ENCODE measurements around the gene SHPK.

DNA sequence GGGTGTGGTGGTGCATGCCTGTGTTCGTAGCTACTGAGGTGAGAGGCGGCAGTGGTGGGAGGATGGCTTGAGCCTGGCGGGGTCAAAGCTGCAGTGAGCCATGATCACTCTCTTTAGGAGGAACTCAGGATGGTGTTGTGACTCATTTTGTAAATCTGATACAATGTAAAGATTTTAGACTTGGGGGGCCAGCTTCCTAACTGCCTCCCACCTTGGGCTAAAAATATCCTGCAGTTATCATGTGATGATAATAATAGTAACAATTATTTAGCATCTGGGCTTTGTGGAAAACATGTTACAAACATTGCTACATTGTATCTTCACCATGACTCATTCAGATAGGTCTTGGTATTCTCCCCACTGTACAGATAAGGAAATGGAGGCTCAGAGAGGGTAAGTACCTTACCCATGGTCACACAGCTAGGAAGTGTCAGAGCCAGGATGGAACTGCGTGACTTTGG, 7.9 kb upstream of the SHPK start:
- TF ChIP-seq, protein P1, sequence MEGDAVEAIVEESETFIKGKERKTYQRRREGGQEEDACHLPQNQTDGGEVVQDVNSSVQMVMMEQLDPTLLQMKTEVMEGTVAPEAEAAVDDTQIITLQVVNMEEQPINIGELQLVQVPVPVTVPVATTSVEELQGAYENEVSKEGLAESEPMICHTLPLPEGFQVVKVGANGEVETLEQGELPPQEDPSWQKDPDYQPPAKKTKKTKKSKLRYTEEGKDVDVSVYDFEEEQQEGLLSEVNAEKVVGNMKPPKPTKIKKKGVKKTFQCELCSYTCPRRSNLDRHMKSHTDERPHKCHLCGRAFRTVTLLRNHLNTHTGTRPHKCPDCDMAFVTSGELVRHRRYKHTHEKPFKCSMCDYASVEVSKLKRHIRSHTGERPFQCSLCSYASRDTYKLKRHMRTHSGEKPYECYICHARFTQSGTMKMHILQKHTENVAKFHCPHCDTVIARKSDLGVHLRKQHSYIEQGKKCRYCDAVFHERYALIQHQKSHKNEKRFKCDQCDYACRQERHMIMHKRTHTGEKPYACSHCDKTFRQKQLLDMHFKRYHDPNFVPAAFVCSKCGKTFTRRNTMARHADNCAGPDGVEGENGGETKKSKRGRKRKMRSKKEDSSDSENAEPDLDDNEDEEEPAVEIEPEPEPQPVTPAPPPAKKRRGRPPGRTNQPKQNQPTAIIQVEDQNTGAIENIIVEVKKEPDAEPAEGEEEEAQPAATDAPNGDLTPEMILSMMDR (conservative IDR thresholded peaks at IDR 0.05): no peak
- TF ChIP-seq ZFX (IDR thresholded peaks at IDR 0.05): no peak

Measured in C4-2B (cell line).